Measurements from ENCODE around the gene TBCE. TPM values are rescaled to one million over a fixed set of nuclear protein-coding genes. Genes with fewer than 3 reads are reported as not detected.
A peak's percentile ranks its signal among the peaks of the same experiment; 100 is the strongest.
"Not testable (repeated sequence)": the region's sequence is repeated elsewhere in the genome, so short reads cannot be mapped to it uniquely, and the experiment has no call there.

TBCE gene
- total and polyA plus RNA-seq, 5 experiments from 2014 or later = 11.9 to 29.5 (median 14.6) TPM

DNA sequence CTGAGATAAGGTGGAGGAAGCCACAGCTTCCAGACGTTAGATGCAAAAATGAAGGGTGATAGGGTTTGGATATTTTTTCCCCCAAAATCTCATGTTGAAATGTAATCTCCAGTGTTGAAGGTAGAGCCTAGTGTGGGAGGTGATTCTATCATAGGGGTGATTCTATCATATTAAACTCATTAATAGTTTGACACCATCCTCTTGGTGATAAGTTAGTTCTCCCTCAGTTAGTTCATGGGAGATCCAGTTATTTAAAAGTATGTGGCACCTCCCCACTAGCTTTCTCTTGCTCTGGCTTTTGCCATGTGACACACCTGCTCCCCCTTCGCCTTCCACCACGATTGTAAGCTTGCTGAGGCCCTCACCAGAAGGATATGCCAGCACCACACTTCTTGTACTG, 8.3 kb upstream of the TBCE start:
- Mint-ChIP-seq H3K36me3 (no peaks in the 10 kb centered on the region), H3K27ac (peak overlapping the region in 2 of 10 donors; percentile 20 to 49), H3K9me3 (no peaks in the 10 kb centered on the region), H3K27me3 (peaks cover 0 to 3% (median 3%) of the 10 kb centered on the region in 5 donors), H3K4me1 (peaks cover 0 to 3% (median 0%) of the 10 kb centered on the region in 4 donors), H3K4me3 (no peak overlapping the region)
- ATAC-seq (no peak), DNase-seq (no peak)
- POLR2A ChIA-PET = no interaction called here

DNA sequence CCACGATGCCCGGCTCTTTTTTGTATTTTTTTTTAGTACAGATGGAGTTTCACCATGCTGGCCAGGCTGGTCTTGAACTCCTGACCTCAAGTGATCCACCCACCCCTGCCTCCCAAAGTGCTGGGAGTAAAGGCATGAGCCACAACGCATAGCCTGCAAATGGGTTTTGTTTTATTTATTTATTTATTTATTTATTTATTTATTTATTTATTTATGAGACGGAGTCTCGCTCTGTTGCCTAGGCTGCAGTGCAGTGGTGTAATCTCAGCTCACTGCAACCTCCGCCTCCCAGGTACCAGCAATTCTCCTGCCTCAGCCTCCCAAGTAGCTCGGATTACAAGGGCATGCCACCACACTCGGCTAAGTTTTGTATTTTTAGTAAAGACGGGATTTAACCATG, 3.0 kb upstream of the TBCE start:
- POLR2A ChIA-PET, H3K27ac Mint-ChIP-seq, DNase-seq, H3K9me3 Mint-ChIP-seq, H3K27me3 Mint-ChIP-seq, ATAC-seq, H3K36me3 Mint-ChIP-seq: not testable (repeated sequence)
- H3K4me3 Mint-ChIP-seq = peak overlapping the region in 2 of 10 donors; percentile 34 to 45
- H3K4me1 Mint-ChIP-seq = peaks cover 17 to 32% (median 28%) of the 10 kb centered on the region in 4 donors

DNA sequence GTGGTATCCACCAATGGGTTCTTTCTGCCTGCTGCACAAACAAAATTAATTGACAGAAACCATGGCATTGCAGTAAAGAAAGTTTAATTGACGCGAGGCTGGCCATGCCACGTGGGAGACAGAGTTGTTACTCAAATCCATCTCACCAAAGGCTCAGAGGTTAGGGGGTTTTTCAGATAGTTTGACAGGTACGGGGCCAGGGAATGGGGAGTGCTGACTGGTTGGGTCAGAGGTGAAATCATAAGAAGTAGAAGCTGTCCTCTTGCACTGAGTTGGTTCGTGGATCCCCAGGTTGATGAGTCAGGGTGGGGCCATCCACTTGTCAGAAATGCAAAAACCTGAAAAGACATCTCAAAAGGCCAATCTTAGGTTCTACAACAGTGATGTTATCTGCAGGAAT, 941 bp upstream of the TBCE start:
- Mint-ChIP-seq H3K4me3 (peak overlapping the region; percentile 95 to 99 (median 98)), H3K27ac (peak overlapping the region; percentile 74 to 98 (median 94)), H3K27me3 (peaks cover 0 to under 1% (median 0%) of the 10 kb centered on the region in 5 donors), H3K9me3 (no peaks in the 10 kb centered on the region), H3K36me3 (peaks cover 0 to 2% (median 0%) of the 10 kb centered on the region in 3 donors), H3K4me1 (peaks cover 16 to 38% (median 34%) of the 10 kb centered on the region in 4 donors)
- no peak for ATAC-seq
- POLR2A ChIA-PET = no interaction called here
- no peak for DNase-seq

DNA sequence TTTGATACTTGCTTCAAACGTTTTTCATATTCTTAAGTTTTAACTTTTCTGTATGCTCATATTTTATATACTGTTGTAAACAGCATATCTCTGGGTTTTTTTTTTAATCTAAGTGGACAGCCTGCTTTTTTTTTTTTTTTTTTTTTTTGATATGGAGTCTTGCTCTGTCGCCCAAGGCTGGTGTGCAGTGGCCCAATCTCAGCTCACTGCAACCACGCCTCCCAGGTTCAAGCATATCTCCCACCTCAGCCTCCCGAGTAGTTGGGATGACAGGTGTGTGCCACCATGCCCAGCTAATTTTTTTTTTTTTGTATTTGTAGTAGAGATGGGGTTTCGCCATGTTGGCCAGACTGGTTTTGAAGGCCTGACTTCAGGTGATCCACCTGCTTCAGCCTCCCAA, 1.2 kb downstream of the TBCE start:
- H3K9me3 Mint-ChIP-seq = no peaks in the 10 kb centered on the region
- POLR2A ChIA-PET = interaction anchor here (0.7 kb wide), 1 partner anchor 44 kb away, joined by 4 read pairs; no protein-coding TSS in a partner anchor
- DNase-seq = no peak
- H3K27ac Mint-ChIP-seq = peak overlapping the region in 9 of 10 donors; percentile 25 to 97 (median 88)
- H3K4me3 Mint-ChIP-seq = peak overlapping the region; percentile 95 to 99 (median 98)
- H3K27me3 Mint-ChIP-seq = no peaks in the 10 kb centered on the region
- H3K4me1 Mint-ChIP-seq = peaks cover 16 to 44% (median 35%) of the 10 kb centered on the region in 4 donors
- peaks cover 0 to 5% (median 2%) of the 10 kb centered on the region in 3 donors for H3K36me3 Mint-ChIP-seq
- no peak for ATAC-seq

DNA sequence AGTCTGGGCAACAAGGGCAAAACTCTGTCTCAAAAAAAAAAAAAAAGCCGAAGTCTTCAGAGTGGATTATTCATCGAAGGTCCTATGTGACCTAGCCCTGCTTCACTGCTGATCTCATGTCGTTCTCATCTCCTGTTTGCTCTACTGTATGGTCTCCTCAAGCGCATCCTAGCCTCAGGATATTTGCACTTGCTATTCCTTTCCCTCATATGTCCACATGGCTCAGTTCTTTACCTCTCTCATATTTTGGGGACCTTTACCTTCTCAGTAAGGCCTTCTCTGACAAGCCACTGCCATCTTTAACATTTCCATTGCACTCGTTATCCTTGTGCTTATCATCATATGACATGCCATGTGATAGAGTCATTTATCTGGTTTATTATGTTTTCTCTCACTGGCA, 2.6 kb downstream of the TBCE start:
- DNase-seq (no peak), ATAC-seq (no peak)
- Mint-ChIP-seq H3K36me3 (peaks cover 0 to 5% (median 2%) of the 10 kb centered on the region in 3 donors), H3K27me3 (no peaks in the 10 kb centered on the region), H3K4me3 (peak overlapping the region in 9 of 10 donors; percentile 6 to 74 (median 26)), H3K4me1 (peaks cover 16 to 44% (median 36%) of the 10 kb centered on the region in 4 donors), H3K9me3 (no peaks in the 10 kb centered on the region), H3K27ac (peak overlapping the region in 6 of 10 donors; percentile 9 to 66 (median 30))
- POLR2A ChIA-PET = interaction anchor here (0.8 kb wide), 1 partner anchor 758 kb away, joined by 4 read pairs; no protein-coding TSS in a partner anchor

DNA sequence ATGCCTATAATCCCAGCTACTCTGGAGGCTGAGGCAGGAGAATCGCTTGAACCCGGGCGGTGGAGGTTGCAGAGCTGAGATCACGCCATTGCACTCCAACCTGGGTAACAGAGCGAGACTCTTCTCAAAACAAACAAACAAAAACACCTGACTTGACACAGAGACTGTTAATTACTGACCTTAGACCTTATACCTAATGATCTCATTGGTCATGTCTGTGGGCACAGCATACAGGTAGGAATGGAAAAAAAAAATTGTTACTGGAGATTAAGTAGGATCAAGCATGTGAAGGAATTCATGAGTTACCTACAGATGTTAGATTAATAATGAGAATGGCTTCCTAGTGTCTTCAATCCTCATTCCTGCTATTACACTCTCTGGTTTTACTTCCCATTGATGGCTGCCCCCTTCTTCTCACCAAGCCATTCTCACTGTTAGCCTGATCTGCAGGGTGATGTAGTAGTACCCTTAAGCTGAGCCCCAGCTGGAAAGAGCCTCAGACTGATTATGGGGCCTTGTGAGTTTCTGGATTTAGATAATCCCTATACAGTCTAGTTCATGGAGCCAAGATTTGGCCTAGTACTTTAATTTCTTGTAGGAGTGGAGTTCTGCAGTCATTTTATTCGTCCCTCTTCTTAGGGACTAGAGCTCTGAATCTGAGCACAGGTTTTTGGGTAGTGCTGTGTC, 8.8 kb downstream of the TBCE start:
- H3K27me3 Mint-ChIP-seq = no peaks in the 10 kb centered on the region
- peaks cover 4 to 25% (median 13%) of the 10 kb centered on the region in 4 donors for H3K4me1 Mint-ChIP-seq
- H3K4me3 Mint-ChIP-seq = peak overlapping the region in 1 of 10 donors; percentile 29
- POLR2A ChIA-PET = interaction anchor here (0.9 kb wide), 1 partner anchor 9 kb away, joined by 6 read pairs; the partner anchor contains the start of gene TBCE
- ATAC-seq = no peak
- no peak for DNase-seq
- H3K36me3 Mint-ChIP-seq = peaks cover 7 to 43% (median 16%) of the 10 kb centered on the region in 3 donors
- H3K9me3 Mint-ChIP-seq = peaks cover 0 to 2% (median 0%) of the 10 kb centered on the region in 9 donors
- H3K27ac Mint-ChIP-seq = peak overlapping the region in 7 of 10 donors; percentile 2 to 65 (median 36)

DNA sequence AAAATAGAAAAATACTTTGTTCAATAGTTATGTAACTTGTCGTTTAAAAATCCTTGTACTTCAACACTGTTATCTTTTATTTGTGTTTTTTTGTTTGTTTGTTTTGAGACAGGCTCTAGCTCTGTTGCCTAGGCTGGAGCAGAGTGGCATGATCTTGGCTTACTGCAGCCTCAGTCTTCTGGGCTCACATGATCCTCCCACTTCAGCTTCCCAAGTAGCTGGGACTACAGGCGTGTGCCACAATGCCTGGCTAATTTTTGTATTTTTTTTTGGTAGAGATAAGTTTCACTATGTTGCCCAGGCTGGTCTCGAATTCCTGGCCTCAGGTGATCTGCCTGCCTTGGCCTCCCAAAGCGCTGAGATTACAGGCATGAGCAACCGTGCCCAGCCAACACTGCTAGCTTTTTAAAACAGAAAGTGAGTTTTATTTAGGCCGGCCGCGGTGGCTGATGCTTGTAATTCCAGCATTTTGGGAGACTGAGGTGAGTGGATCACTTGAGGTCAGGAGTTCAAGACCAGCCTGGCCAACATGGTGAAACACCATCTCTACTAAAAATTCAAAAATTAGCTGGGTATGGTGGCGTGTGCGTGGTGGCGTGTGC, 11.0 kb downstream of the TBCE start:
- H3K27me3 Mint-ChIP-seq, H3K4me3 Mint-ChIP-seq, DNase-seq, POLR2A ChIA-PET, H3K9me3 Mint-ChIP-seq, ATAC-seq: not testable (repeated sequence)
- peak overlapping the region in 2 of 10 donors; percentile 14 to 55 for H3K27ac Mint-ChIP-seq
- peaks cover 9 to 48% (median 21%) of the 10 kb centered on the region in 3 donors for H3K36me3 Mint-ChIP-seq
- H3K4me1 Mint-ChIP-seq = peaks cover 4 to 24% (median 10%) of the 10 kb centered on the region in 4 donors

DNA sequence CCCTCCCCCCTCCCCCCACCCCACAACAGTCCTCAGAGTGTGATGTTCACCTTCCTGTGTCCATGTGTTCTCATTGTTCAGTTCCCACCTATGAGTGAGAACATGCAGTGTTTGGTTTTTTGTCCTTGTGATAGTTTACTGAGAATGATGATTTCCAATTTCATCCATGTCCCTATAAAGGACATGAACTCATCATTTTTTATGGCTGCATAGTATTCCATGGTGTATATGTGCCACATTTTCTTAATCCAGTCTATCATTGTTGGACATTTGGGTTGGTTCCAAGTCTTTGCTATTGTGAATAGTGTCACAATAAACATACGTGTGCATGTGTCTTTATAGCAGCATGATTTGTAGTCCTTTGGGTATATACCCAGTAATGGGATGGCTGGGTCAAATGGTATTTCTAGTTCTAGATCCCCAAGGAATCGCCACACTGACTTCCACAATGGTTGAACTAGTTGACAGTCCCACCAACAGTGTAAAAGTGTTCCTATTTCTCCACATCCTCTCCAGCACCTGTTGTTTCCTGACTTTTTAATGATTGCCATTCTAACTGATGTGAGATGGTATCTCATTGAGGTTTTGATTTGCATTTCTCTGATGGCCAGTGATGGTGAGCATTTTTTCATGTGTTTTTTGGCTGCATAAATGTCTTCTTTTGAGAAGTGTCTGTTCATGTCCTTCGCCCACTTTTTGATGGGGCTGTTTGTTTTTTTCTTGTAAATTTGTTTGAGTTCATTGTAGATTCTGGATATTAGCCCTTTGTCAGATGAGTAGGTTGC, 14.9 kb downstream of the TBCE start:
- not testable (repeated sequence) for H3K27ac Mint-ChIP-seq, H3K27me3 Mint-ChIP-seq, H3K4me3 Mint-ChIP-seq, DNase-seq, H3K4me1 Mint-ChIP-seq, ATAC-seq
- Mint-ChIP-seq H3K36me3 (peaks cover 9 to 41% (median 20%) of the 10 kb centered on the region in 3 donors), H3K9me3 (peaks cover 0 to 13% (median 0%) of the 10 kb centered on the region in 9 donors)
- POLR2A ChIA-PET = interaction anchor here (1.2 kb wide), 1 partner anchor 15 kb away, joined by 3 read pairs; the partner anchor contains the start of gene TBCE

DNA sequence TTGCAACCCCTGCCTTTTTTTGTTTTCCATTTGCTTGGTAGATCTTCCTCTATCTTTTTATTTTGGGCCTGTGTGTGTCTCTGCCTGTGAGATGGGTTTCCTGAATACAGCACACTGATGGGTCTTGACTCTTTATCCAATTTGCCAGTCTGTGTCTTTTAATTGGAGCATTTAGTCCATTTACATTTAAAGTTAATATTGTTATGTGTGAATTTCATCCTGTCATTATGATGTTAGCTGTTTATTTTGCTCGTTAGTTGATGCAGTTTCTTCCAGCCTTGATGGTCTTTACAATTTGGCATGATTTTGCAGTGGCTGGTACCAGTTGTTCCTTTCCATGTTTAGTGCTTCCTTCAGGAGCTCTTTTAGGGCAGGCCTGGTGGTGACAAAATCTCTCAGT, 18.4 kb downstream of the TBCE start:
- DNase-seq, H3K27me3 Mint-ChIP-seq, POLR2A ChIA-PET, H3K4me3 Mint-ChIP-seq, ATAC-seq, H3K4me1 Mint-ChIP-seq: not testable (repeated sequence)
- Mint-ChIP-seq H3K27ac (peak overlapping the region in 1 of 10 donors; percentile 41), H3K36me3 (peaks cover 4 to 28% (median 22%) of the 10 kb centered on the region in 3 donors), H3K9me3 (peaks cover 0 to 20% (median 0%) of the 10 kb centered on the region in 9 donors)

DNA sequence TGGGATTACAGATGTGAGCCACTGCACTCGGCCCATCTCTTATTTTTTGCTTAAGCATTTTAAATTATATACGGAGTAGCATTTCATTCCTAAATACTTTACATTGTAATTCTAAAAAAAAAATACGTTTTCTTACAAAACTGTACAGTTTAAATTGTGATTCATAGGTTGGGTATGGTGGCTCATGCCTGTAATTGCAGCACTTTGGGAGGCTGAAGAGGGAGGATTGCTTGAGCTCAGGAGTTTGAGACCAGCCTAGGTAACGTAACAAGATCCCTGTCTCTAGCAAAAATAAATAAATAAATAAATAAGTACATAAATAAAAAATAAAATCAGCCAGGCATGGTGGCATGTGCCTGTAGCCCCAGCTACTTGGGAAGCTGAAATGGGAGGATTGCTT, 24.6 kb downstream of the TBCE start:
- no peak overlapping the region for H3K27ac Mint-ChIP-seq
- POLR2A ChIA-PET = no interaction called here
- DNase-seq (no peak), ATAC-seq (no peak)
- no peak overlapping the region for H3K4me3 Mint-ChIP-seq
- no peaks in the 10 kb centered on the region for H3K27me3 Mint-ChIP-seq
- peaks cover 0 to 6% (median 0%) of the 10 kb centered on the region in 9 donors for H3K9me3 Mint-ChIP-seq
- peaks cover 0 to 6% (median 4%) of the 10 kb centered on the region in 3 donors for H3K36me3 Mint-ChIP-seq
- H3K4me1 Mint-ChIP-seq = peaks cover 0 to 9% (median 3%) of the 10 kb centered on the region in 4 donors

DNA sequence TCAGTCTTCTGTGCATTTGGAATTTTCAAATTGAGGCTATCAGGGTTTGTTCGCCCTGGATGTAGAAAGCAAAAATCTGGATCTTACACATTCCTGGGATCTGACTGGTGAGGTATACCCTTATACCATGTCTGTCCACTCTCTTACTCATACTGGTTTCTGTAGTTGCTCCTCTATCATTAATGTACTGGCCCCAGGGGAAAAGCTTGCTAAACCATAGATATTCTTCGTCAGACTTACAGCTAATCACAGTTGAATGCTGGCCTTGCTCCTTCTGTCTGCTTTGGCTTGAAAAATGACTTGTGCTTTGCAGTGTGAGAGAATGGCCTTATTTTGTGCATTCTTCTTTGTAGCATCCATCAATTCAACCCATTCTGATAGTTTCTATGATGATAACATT, 30.5 kb downstream of the TBCE start:
- ATAC-seq (no peak), DNase-seq (no peak)
- no peaks in the 10 kb centered on the region for H3K9me3 Mint-ChIP-seq
- POLR2A ChIA-PET = no interaction called here
- no peak overlapping the region for H3K27ac Mint-ChIP-seq
- H3K4me3 Mint-ChIP-seq = no peak overlapping the region
- peaks cover 0 to 17% (median 5%) of the 10 kb centered on the region in 3 donors for H3K36me3 Mint-ChIP-seq
- no peaks in the 10 kb centered on the region for H3K27me3 Mint-ChIP-seq
- H3K4me1 Mint-ChIP-seq = peaks cover 2 to 11% (median 10%) of the 10 kb centered on the region in 4 donors

DNA sequence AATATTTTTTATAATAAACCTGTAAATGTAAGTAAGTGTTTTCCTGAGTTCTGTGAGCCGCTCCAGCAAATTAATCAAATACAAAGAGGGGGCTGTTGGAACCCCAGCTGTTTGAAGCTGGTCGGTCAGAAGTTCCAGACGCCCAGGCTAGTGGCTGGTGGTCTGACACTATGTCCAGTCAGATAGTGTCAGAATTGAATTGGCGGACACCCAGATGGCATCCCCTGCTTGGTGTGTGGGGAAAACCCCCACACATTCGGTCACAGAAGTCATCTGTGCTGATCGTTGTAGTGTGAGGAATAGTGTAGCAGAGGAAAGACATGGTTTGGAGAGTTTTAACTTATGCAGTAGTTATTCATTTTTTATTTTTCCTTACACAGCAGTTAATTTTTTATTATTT, 32.4 kb downstream of the TBCE start:
- H3K27ac Mint-ChIP-seq = no peak overlapping the region
- H3K36me3 Mint-ChIP-seq = peaks cover 0 to 26% (median 8%) of the 10 kb centered on the region in 3 donors
- H3K4me1 Mint-ChIP-seq = peaks cover 2 to 11% (median 10%) of the 10 kb centered on the region in 4 donors
- no peak overlapping the region for H3K4me3 Mint-ChIP-seq
- no peaks in the 10 kb centered on the region for H3K9me3 Mint-ChIP-seq
- no peaks in the 10 kb centered on the region for H3K27me3 Mint-ChIP-seq
- no peak for DNase-seq
- ATAC-seq = no peak
- POLR2A ChIA-PET = no interaction called here

Data from naive thymus-derived CD8-positive, alpha-beta T cell (primary cell).